GM12872 (cell line): ENCODE measurements around the gene SRRM3.

Experiments
- TF ChIP-seq, protein P1 (sequence below): IDR thresholded peaks from 3 replicates; pipeline ENCODE4 v1.5.1; 2011; ENCODE audit warnings: low read depth, mild to moderate bottlenecking, low read length, moderate library complexity; ENCODE audit not compliant: insufficient read depth

SRRM3 gene

DNA sequence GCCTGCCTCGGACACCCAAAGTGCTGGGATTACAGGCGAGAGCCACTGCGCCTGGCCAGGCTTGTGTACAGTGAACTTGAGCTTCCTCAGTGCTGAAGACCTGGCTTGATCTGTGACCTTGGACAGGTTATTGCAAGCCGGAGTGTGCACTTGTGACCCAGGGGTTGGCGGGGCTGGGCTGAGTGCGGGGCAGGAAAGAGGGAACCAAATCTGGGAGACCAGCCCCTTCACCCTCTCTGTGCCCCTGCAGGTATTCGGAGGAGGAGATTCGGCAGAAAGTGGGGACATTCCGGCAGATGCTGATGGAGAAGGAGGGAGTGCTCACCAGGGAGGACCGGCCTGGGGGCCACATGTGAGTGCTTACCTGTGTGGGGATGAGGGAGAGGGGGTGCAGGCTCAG lies 46.2 kb downstream of the SRRM3 start:
- TF ChIP-seq, protein P1, sequence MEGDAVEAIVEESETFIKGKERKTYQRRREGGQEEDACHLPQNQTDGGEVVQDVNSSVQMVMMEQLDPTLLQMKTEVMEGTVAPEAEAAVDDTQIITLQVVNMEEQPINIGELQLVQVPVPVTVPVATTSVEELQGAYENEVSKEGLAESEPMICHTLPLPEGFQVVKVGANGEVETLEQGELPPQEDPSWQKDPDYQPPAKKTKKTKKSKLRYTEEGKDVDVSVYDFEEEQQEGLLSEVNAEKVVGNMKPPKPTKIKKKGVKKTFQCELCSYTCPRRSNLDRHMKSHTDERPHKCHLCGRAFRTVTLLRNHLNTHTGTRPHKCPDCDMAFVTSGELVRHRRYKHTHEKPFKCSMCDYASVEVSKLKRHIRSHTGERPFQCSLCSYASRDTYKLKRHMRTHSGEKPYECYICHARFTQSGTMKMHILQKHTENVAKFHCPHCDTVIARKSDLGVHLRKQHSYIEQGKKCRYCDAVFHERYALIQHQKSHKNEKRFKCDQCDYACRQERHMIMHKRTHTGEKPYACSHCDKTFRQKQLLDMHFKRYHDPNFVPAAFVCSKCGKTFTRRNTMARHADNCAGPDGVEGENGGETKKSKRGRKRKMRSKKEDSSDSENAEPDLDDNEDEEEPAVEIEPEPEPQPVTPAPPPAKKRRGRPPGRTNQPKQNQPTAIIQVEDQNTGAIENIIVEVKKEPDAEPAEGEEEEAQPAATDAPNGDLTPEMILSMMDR = no peak

DNA sequence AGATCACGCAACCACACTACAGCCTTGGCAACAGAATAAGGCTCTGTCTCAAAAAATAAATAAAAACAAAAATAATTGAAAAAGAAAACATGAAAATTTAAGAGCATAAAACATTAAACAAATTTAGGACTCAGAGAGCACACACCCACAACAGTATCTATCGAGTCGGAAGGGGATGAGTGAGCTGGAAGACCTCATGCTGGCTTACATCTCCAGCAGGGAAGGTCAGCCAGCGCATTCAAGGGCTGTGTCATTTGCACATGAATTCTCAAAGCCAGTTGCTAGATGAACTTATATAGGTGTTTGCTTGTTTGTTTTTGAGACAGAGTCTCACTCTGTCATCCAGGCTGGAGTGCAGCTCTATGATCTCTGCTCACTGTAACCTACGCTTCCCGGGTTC lies 50.3 kb downstream of the SRRM3 start:
- TF ChIP-seq, protein P1 = no peak

DNA sequence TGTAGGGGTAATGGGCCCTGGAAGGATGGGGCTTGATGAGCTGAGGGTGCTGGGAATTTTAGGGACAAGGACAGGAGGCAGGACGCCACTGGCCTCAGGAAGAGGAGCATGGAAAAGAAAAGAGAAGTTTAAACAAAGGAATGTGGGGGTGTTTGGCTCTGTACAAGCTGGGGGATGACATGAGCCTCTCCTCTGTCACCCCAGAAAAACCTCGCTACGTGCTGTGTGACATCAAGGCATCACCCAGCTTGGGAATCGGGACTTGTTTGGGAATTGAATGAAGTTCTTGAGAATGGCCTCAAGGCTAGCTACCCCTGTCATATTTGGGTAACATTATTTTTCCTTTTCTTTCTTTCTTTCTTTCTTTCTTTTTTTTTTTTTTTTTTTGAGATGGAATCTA lies 53.1 kb downstream of the SRRM3 start:
- TF ChIP-seq, protein P1 = no peak

DNA sequence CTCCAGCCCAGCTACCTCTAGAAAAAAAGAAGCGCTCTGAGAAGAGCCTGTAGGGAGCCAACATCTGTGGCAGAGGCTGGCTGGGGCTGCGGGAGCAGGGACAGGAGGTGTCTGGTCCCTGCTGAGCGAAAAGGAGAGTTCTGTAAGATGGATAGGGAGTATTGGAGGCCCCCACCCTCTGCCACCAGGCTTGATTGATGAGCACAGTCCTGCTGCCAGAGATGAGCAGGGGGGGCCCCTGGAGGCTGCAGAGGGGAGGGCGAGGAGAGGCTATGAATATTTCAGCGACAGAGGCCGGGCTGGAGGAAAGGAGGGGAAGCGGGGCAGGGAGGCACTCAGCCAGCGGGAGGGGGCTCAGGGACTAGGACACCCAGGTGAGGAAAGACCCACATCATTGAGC lies 56.3 kb downstream of the SRRM3 start:
- TF ChIP-seq, protein P1 = no peak

DNA sequence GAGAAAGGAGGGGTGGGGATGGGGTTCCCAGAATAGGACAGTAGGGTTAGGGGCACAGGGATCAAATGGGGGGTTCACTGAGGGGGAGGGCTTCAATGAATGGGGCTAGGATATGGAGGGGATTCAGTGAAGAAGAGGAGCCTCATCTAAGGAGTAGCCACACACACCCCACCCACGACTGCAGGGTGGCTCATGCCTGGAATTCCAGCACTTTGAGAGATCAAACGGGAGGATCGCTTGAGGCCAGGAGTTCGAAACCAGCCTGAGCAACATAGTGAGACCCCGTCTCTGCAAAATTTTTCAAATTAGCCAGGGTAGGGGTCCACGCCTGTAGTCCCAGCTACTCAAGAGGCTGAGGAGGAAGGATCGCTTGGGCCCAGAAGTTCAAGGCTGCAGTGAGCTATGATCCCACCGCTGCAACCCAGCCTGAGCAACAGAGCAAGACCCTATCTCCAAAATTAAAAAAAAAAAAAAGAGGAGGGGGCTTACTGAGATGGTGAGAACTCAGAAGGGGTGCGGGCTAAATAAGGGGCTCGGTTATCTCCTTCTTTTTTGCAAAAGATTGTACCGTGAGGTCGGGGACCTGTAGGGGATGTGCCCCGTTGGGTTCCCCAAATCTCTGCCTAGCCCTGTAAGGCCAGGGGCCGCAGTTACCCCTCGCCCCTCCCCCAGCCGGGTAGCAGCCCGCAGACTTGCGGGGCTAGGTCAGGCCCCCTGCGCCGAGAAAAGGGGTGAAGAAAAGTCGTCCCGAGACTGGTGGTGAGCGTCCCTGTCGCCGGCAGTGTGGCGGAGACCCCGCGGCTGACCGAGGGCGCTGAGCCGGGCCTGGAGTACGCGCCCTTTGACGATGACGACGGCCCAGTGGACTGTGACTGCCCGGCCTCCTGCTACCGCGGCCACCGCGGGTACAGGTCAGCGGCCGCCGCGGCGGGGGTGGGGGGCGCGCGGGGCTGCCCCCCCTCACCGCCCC lies 57.7 kb downstream of the SRRM3 start:
- TF ChIP-seq, protein P1 = no peak

DNA sequence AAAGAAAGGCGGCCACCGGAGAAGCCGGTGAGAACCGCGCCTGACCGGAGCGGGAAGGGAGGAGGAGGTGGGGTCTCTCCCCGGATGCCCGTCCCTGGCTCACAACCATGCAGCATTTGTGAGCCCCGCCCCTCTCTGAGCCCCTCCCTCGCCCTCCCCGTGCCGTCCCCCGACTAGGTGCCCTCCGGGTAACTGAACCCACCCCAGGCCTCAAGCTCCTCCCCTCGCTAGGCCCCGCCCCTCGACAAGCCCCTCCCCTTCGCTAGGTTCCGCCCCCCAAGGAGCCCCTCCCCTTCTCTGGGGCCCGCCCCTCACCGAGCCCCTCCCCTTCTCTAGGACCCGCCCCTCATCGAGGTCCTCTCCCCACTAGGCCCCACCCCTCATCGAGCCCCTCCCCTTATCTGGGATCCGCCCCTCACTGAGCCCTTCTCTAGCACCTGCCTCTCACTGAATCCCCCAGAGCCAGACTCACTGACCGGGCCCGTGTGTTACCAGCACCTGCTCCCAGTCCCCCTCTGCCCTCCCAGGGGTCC lies 58.5 kb downstream of the SRRM3 start:
- TF ChIP-seq, protein P1 = no peak

- TF ChIP-seq, protein P1 = no peak
Measured at GRCh38 chr7:76261329-76261728, 59.6 kb downstream of the SRRM3 start.
